CD4-positive, alpha-beta T cell treated with Interleukin-4 for 4 hours (primary cell): ENCODE results near the gene SPATA31A5.
"Not testable (repeated sequence)": the region's sequence is repeated elsewhere in the genome, so short reads cannot be mapped to it uniquely, and the experiment has no call there.

Experiments used
- DNase-seq: peaks from one replicate; pipeline ENCODE4 v3.0.0-alpha.2; 2020

The SPATA31A5 gene

DNA sequence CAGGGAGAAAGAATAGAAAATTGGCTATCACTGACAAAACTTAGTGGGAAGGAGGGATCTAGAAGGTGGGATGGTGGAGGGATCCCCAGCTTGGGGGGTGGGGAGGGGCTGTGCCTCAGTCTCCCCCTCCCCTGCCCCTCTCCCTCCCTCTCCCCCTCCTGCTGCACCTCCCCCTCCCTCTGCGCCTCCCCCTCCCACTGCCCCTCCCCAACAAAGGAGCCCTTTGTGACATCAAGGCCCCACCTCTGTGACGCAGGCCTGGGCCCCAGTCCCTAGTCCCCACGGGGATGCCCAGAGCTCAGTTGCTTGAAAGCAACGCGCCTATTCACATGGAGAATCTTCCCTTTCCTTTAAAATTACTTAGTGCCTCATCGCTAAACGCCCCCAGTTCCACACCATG is at the start of gene SPATA31A5:
Gene SPATA31A5, plus strand, starts transcription at position 301 of the 400 bp plus-strand sequence. Its CDS starts 29 bp downstream, at position 330.
- DNase-seq = not testable (repeated sequence)

DNA sequence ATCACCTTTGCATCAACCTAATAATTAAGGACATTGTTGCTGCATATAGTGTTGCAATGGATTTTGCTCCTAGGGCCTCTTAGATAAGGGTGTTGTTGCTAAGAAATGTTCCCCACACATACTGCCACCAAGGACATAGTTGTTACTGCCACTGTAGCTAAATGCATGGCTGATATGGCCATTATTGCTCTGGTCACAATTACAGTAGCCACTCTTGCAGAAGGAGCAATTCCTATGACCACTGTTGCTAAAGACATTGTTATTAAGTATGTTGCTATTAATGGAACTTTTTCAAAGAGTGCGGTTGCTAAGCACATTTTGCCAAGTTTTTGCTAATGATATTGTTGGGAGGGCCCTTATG is 48.8 kb downstream of the SPATA31A5 start:
- DNase-seq = not testable (repeated sequence)

DNA sequence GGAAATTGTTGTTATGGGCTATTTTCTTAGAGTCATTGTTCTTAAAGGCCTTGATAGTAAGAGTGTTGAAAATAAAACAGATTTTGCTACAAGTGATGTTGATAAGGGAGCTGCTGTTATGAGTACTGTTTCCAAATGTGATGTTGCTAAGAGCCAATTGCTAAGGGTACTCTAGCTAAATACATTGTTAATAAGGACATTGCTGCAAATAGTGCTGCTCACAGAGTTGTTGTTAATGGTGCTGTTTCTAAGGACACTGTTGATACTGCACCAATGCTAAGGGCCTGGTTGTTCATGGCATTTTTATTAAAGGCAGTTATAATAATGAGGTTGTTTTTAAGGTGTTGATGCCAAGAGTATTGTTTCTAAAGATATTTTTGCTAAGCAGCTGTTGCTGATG is 52.2 kb downstream of the SPATA31A5 start:
- not testable (repeated sequence) for DNase-seq
